ENCODE data around the gene WEE1. TPM values are rescaled to one million over a fixed set of nuclear protein-coding genes. Genes with fewer than 3 reads are reported as not detected.

WEE1 gene
- polyA plus RNA-seq, 1 experiment = 31.7 TPM

DNA sequence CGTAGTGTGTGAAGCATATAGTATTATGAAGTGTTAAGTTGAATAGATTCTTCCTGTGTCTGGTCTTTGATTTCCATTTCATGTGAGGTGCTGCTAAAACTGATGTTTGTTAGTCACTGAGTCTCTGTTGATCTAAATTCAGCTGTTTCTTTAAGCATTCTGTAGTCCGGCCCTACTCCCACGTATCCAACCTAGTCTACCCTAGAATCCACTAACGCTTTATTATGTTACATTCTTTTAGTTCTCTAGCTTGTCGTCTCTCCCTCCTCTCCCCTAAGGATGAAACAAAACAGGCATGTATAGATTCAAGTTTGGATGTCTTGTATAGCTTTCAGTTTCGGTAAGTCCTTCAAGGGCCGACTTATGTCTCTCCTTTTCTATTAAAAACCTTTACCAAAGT is 4.1 kb downstream of the WEE1 start:
- ChIA-PET POLR2A (no interaction called here), CTCF (interaction anchor here (0.8 to 1.3 kb wide), 4 partner anchors 19 to 43 kb away, joined by 3 to 4 read pairs (median 3); no protein-coding TSS in a partner anchor)
- H3K36me3 ChIP-seq (ENCODE audit: control insufficient read depth, insufficient read depth, low read length) = no peaks in the 10 kb centered on the region; the same call in 1 of the 2 replicates
- DNase-seq (ENCODE audit: low read depth) = no peak
- H3K4me3 ChIP-seq (ENCODE audit: low read depth, low read length) = peak overlapping the region; percentile 96
- no peaks in the 10 kb centered on the region for H3K27me3 ChIP-seq (ENCODE audit: control insufficient read depth, insufficient read depth, low read length)
- TF ChIP-seq, protein P1, sequence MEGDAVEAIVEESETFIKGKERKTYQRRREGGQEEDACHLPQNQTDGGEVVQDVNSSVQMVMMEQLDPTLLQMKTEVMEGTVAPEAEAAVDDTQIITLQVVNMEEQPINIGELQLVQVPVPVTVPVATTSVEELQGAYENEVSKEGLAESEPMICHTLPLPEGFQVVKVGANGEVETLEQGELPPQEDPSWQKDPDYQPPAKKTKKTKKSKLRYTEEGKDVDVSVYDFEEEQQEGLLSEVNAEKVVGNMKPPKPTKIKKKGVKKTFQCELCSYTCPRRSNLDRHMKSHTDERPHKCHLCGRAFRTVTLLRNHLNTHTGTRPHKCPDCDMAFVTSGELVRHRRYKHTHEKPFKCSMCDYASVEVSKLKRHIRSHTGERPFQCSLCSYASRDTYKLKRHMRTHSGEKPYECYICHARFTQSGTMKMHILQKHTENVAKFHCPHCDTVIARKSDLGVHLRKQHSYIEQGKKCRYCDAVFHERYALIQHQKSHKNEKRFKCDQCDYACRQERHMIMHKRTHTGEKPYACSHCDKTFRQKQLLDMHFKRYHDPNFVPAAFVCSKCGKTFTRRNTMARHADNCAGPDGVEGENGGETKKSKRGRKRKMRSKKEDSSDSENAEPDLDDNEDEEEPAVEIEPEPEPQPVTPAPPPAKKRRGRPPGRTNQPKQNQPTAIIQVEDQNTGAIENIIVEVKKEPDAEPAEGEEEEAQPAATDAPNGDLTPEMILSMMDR (IDR thresholded peaks at IDR 0.05; ENCODE audit: insufficient read depth, low read depth, low read length) = no peak

DNA sequence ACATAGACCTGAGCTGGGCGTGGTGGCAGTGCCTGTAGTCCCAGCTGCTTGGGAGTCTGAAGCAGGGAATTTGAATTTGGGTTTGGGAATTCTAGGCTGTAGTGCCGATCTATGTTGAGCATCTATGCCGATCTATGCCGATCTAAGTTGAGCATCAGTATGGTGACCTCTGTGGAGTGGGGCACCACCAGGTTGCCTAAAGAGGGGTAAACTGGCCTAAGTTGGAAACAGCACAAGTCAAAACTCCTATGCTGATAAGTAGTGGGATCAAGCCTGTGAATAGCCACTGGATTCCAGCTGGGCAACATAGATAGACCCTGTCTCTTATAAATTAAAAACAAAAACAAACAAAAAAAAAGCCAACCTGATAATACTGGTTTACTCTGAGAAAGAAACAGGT is 7.4 kb downstream of the WEE1 start:
- TF ChIP-seq, protein P1 (IDR thresholded peaks at IDR 0.05; ENCODE audit: insufficient read depth, low read depth, low read length) = no peak
- CTCF ChIA-PET = no interaction called here
- peaks cover 6% of the 10 kb centered on the region for H3K36me3 ChIP-seq (ENCODE audit: control insufficient read depth, insufficient read depth, low read length)

DNA sequence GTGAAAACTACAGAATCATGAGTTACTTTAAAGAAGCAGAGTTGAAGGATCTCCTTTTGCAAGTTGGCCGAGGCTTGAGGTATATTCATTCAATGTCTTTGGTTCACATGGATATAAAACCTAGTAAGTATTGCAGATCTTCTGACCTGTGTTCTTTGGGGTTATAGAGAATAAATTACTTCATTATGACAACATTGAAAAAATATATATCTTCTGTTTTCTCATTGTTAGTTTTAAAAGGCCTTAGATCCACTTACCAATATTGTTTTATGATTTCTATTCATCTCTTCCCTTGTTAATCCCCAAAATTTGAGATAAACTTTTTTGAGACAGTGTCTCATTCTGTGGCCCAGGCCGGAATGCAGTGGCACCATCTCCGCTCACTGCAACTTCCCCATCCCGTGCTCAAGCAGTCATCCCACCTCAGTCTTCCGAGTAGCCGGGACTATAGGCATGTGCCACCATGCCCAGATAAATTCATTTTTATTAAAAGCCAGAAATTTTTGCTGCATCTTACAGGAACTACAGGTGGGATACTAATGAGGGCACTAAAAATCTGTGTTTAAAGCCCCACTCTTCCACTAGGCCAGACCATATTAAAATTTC is 8.2 kb downstream of the WEE1 start:
- ChIA-PET CTCF (no interaction called here), POLR2A (no interaction called here)
- peaks cover 6% of the 10 kb centered on the region for H3K36me3 ChIP-seq (ENCODE audit: control insufficient read depth, insufficient read depth, low read length)
- no peak overlapping the region for H3K4me3 ChIP-seq (ENCODE audit: low read depth, low read length)
- no peaks in the 10 kb centered on the region for H3K27me3 ChIP-seq (ENCODE audit: control insufficient read depth, insufficient read depth, low read length)
- DNase-seq (ENCODE audit: low read depth) = no peak
- TF ChIP-seq, protein P1 (IDR thresholded peaks at IDR 0.05; ENCODE audit: insufficient read depth, low read depth, low read length) = no peak

More for the DNA sequence above, 7.4 kb downstream of the WEE1 start:
- H3K27me3 ChIP-seq (ENCODE audit: control insufficient read depth, insufficient read depth, low read length) = no peaks in the 10 kb centered on the region
- DNase-seq (ENCODE audit: low read depth) = no peak
- POLR2A ChIA-PET = no interaction called here
- H3K4me3 ChIP-seq (ENCODE audit: low read depth, low read length) = no peak overlapping the region

DNA sequence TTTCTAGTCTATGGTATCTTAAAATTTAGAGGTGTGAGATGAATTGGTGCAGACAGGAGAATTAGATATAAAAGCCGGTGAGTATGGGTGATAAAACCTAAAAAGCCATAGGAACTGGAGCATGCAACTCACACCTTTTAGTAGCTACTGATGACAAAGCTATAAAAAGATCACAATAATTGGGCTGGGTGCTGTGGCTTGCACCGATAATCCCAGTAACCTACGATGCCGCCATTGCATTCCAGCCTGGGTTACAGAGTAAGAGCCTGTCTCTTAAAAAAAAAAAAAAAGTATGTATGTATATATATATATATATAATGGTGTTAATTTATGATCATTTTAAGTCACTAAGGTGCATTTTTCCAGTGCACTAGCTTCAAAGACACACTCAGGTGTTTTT is 17.2 kb downstream of the WEE1 start:
- Histone ChIP-seq H3K4me3 (ENCODE audit: low read depth, low read length) (no peak overlapping the region), H3K36me3 (ENCODE audit: control insufficient read depth, insufficient read depth, low read length) (peaks cover 9% of the 10 kb centered on the region), H3K27me3 (ENCODE audit: control insufficient read depth, insufficient read depth, low read length) (no peaks in the 10 kb centered on the region)
- TF ChIP-seq, protein P1 (IDR thresholded peaks at IDR 0.05; ENCODE audit: insufficient read depth, low read depth, low read length) = no peak
- ChIA-PET CTCF (no interaction called here), POLR2A (interaction anchor here (0.7 kb wide), 1 partner anchor 56 kb away, joined by 9 read pairs; no protein-coding TSS in a partner anchor)
- DNase-seq (ENCODE audit: low read depth) = no peak

DNA sequence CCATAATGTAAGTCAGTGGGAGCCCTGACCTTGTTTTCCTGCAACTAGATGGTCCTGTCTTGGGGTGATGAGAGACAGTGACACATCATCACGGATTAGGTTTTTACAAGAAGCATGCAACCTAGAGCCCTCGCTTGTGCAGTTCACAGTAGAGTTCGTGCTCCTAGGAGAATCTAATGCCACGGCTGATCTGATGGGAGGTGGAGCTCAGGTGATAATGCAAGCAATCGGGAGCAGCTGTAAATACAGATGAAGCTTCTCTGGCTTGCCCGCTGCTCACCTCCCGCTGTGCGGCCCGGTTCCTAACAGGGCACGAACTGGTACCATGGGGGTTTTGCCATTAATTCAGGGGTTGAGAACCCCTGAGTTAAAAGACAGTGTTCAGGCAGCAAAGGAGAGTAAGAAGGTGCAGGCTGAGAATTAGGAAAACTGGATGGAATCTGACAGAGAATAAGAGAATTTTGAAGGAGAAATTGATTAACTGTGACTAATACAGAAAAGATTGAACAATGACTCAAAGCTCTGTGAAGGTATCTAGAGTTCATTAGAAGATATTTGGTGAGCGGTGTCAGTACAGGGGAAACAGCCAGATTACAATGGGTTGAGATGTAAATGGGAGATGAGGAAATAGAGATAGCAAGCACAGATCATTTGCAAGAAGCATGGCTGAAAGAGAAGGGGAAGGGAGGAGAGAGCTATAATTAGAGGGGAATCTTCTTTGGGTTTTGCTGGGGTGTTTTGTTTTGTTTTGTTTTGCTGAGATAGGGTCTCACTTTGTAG is 21.0 kb downstream of the WEE1 start:
- H3K4me3 ChIP-seq (ENCODE audit: low read depth, low read length) = no peak overlapping the region
- DNase-seq (ENCODE audit: low read depth) = no peak
- CTCF ChIA-PET = interaction anchor here (1.1 to 1.8 kb wide), 2 partner anchors 15 to 59 kb away, joined by 3 to 5 read pairs; no protein-coding TSS in a partner anchor
- TF ChIP-seq, protein P1 (IDR thresholded peaks at IDR 0.05; ENCODE audit: insufficient read depth, low read depth, low read length) = no peak
- peaks cover 1% of the 10 kb centered on the region for H3K36me3 ChIP-seq (ENCODE audit: control insufficient read depth, insufficient read depth, low read length)
- no peaks in the 10 kb centered on the region for H3K27me3 ChIP-seq (ENCODE audit: control insufficient read depth, insufficient read depth, low read length)
- POLR2A ChIA-PET = interaction anchor here (0.5 kb wide), 1 partner anchor 11 kb away, joined by 5 read pairs; no protein-coding TSS in a partner anchor
